ENCODE measurements around the gene CFAP20DC. TPM values are rescaled to one million over a fixed set of nuclear protein-coding genes. Genes with fewer than 3 reads are reported as not detected.

The CFAP20DC gene
- total RNA-seq, 5 donors from 2014 or later (not counting 1 experiment from before 2014, with no cell fraction given): 0.26 to 0.51 (median 0.28) TPM; not detected in 2

DNA sequence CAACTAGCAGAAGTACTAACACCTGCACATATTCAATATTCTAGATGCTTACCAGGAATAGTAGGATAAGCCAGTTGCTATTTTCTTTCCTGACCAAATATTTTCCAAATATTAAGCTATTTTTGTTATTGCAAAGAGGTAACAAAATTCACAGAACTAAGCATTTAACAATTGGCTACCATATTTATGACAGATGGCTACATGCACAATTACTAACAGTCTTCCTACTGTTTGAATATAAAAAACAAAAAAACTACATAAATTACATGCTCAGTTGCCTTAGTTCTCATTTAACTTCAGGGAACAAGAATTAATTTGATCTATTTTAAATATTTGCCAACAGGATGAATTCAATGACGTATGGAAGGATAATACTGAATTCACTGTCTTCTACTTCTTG is 36.2 kb downstream of the CFAP20DC start:
- Histone ChIP-seq H3K4me1 (ENCODE audit: control insufficient read depth in 1 of 2, extremely low read depth in 1 of 2, insufficient read depth in 2 of 2, low read length in 2 of 2) (no peaks in the 10 kb centered on the region), H3K27ac (ENCODE audit: low read length) (no peak overlapping the region), H3K27me3 (replicated peaks in 1 of 2; ENCODE audit: control insufficient read depth in 2 of 2, extremely low read depth in 1 of 2, insufficient read depth in 2 of 2, low read length in 1 of 2) (no peaks in the 10 kb centered on the region), H3K9me3 (no peaks in the 10 kb centered on the region), H3K36me3 (ENCODE audit: control insufficient read depth in 2 of 2, extremely low read depth in 1 of 2, insufficient read depth in 1 of 2, low read length in 1 of 2) (no peaks in the 10 kb centered on the region), H3K4me3 (ENCODE audit: control insufficient read depth in 1 of 2, extremely low read depth in 1 of 2, low read length in 1 of 2) (no peak overlapping the region)
- POLR2A ChIA-PET: no interaction called here
- Mint-ChIP-seq H3K9me3 (no peaks in the 10 kb centered on the region), H3K27ac (no peak overlapping the region), H3K4me3 (no peak overlapping the region), H3K4me1 (no peaks in the 10 kb centered on the region), H3K36me3 (no peaks in the 10 kb centered on the region), H3K27me3 (peaks cover 0 to 19% of the 10 kb centered on the region in 2 donors)
- CTCF ChIA-PET: interaction anchor here in 1 of 2 donors (0.6 kb wide), 1 partner anchor 1749 kb away, joined by 3 read pairs; no protein-coding TSS in a partner anchor
- ATAC-seq (replicated peaks in 1 of 4) (no peak), DNase-seq (no peak)
- WGBS (ENCODE audit: insufficient coverage): no CpG with 5 or more reads among the region's 1 CpG

DNA sequence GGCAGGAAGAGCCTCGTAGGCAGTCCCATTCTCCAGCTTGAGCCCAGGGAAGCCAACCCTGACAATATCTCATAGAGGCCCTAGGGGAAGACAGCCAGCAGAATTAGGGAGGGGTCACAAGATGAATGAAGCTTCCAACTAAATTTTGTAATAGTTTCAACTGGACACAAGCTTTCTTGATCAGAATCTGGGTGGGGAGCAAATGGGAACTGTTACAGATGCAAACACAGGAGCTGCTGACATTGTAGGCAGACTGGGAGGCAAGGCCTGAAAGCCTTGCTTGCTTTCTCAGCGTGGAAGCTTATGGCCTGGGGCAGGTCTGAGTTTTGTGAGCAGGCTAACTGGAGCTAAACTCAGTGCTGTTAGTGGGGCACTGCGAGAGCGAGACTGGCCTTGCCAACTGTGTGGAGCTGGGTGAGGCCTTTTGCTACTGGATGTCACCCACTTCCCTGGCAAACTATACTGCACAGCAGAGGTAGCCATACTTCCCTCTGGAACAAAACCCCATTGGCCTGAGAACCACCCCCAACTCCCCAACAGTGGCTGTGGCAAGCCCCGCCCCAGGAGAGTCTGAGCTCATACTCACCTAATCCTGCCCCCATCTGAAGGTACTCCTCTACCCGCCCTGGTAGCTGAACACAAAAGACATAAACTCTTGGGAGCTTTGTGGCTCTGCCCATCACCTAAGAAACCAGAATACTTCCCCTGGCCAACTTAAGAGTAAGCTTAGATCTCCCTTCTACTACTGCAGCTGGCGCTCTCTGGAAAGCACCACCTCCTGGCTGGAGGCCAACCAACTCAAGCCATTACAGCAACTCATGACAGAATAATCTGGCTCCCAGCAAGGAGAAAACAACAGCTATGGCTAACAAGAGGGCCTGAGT is 42.9 kb downstream of the CFAP20DC start:
- 87% methylated on average over 4 of the region's 7 CpGs for WGBS (ENCODE audit: insufficient coverage)
- ATAC-seq (replicated peaks in 1 of 4) (no peak), DNase-seq (no peak)
- no peak overlapping the region for H3K4me3 ChIP-seq (ENCODE audit: control insufficient read depth in 1 of 2, extremely low read depth in 1 of 2, low read length in 1 of 2)
- Mint-ChIP-seq H3K27me3 (peaks cover 3 to 25% of the 10 kb centered on the region in 2 donors), H3K4me3 (no peak overlapping the region), H3K36me3 (no peaks in the 10 kb centered on the region), H3K9me3 (no peaks in the 10 kb centered on the region), H3K4me1 (no peaks in the 10 kb centered on the region), H3K27ac (no peak overlapping the region)
- no peaks in the 10 kb centered on the region for H3K36me3 ChIP-seq (ENCODE audit: control insufficient read depth in 2 of 2, extremely low read depth in 1 of 2, insufficient read depth in 1 of 2, low read length in 1 of 2)
- H3K9me3 ChIP-seq: no peaks in the 10 kb centered on the region
- ChIA-PET POLR2A (no interaction called here), CTCF (no interaction called here)
- no peaks in the 10 kb centered on the region for H3K27me3 ChIP-seq (replicated peaks in 1 of 2; ENCODE audit: control insufficient read depth in 2 of 2, extremely low read depth in 1 of 2, insufficient read depth in 2 of 2, low read length in 1 of 2)
- no peaks in the 10 kb centered on the region for H3K4me1 ChIP-seq (ENCODE audit: control insufficient read depth in 1 of 2, extremely low read depth in 1 of 2, insufficient read depth in 2 of 2, low read length in 2 of 2)
- no peak overlapping the region for H3K27ac ChIP-seq (ENCODE audit: low read length)

DNA sequence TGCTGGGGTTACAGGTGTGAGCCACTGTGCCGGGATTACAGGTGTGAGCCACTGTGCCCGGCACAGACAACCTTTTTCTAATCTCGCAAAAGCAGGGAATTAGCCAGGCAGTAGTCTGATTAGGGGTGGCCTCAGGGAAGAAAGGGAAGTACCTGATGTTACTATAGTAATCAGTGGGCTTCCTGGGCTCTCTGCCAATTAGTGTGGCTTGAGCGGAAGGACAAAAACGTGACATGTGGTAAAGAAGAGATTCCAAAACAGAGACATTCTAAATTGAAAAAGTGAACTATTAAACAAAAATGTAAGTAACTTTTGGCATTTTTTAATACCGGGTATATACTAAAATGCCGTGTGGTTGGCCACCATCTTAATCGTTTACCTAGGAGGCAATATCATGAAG is 48.1 kb downstream of the CFAP20DC start:
- no peaks in the 10 kb centered on the region for H3K9me3 ChIP-seq
- no peaks in the 10 kb centered on the region for H3K4me1 ChIP-seq (ENCODE audit: control insufficient read depth in 1 of 2, extremely low read depth in 1 of 2, insufficient read depth in 2 of 2, low read length in 2 of 2)
- ChIA-PET POLR2A (no interaction called here), CTCF (no interaction called here)
- H3K36me3 ChIP-seq (ENCODE audit: control insufficient read depth in 2 of 2, extremely low read depth in 1 of 2, insufficient read depth in 1 of 2, low read length in 1 of 2): no peaks in the 10 kb centered on the region
- ATAC-seq (replicated peaks in 1 of 4): no peak
- H3K27me3 ChIP-seq (replicated peaks in 1 of 2; ENCODE audit: control insufficient read depth in 2 of 2, extremely low read depth in 1 of 2, insufficient read depth in 2 of 2, low read length in 1 of 2): no peaks in the 10 kb centered on the region
- Mint-ChIP-seq H3K27ac (no peak overlapping the region), H3K4me3 (no peak overlapping the region), H3K9me3 (no peaks in the 10 kb centered on the region), H3K27me3 (peaks cover 3 to 15% of the 10 kb centered on the region in 2 donors), H3K4me1 (peaks cover 0 to 4% (median 0%) of the 10 kb centered on the region in 3 donors), H3K36me3 (no peaks in the 10 kb centered on the region)
- no peak for DNase-seq
- H3K27ac ChIP-seq (ENCODE audit: low read length): no peak overlapping the region
- WGBS (ENCODE audit: insufficient coverage): 20% methylated on average over 1 of the region's 8 CpGs
- H3K4me3 ChIP-seq (ENCODE audit: control insufficient read depth in 1 of 2, extremely low read depth in 1 of 2, low read length in 1 of 2): no peak overlapping the region

DNA sequence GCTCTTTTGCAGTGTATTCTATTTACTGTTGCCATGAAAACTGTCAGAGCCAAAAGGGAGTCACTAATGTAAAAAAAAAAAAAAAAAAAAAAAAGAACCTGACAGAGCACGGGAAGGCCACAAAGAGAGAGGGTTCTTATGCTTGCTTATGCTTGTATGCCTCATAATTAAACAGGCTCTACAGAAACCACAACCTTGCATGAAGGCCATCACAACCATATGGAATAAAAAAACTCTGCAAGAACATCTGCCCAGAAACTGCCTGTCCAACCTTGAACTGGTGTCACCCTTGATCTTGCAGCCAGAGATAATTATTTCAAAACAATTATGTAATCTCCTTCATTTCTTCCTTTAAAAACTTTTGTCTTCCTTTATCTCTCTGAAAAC is 50.1 kb downstream of the CFAP20DC start:
- H3K27ac Mint-ChIP-seq: no peak overlapping the region

DNA sequence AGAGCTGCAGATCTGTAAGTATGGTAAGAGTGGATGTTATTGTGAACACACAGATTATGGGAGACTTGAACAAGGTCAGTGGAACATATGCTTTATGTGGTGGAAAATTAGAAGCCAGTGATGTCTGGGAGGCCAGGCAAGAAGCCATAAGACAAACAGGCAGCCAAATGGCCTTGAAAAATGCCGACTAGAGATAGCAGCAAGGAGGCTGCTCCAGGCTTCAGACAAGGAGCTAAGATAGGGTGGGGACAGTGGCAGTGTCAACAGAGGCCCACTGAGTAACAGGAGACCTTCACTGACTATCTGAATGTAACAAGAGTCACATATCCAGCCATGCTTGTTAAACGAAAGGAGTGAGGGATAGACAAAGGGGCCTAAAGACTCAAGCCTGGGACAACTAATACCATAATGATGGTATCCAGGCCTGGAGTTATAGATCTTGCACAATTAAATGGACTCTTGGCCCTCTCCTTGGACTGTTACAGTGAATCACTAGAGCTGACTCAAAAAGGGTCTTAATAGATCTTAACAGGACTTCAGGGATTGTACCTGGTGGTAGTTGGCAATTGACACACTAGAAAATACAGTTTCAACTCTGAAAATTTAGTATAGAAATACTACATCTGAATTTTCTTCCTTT is 50.6 kb downstream of the CFAP20DC start:
- Mint-ChIP-seq H3K9me3 (no peaks in the 10 kb centered on the region), H3K27ac (no peak overlapping the region), H3K27me3 (peaks cover 0 to 10% of the 10 kb centered on the region in 2 donors), H3K36me3 (no peaks in the 10 kb centered on the region), H3K4me3 (no peak overlapping the region), H3K4me1 (peaks cover 2 to 5% (median 4%) of the 10 kb centered on the region in 3 donors)
- Histone ChIP-seq H3K36me3 (ENCODE audit: control insufficient read depth in 2 of 2, extremely low read depth in 1 of 2, insufficient read depth in 1 of 2, low read length in 1 of 2) (no peaks in the 10 kb centered on the region), H3K9me3 (no peaks in the 10 kb centered on the region), H3K4me1 (ENCODE audit: control insufficient read depth in 1 of 2, extremely low read depth in 1 of 2, insufficient read depth in 2 of 2, low read length in 2 of 2) (no peaks in the 10 kb centered on the region), H3K27me3 (replicated peaks in 1 of 2; ENCODE audit: control insufficient read depth in 2 of 2, extremely low read depth in 1 of 2, insufficient read depth in 2 of 2, low read length in 1 of 2) (no peaks in the 10 kb centered on the region), H3K4me3 (ENCODE audit: control insufficient read depth in 1 of 2, extremely low read depth in 1 of 2, low read length in 1 of 2) (no peak overlapping the region), H3K27ac (ENCODE audit: low read length) (no peak overlapping the region)
- ChIA-PET CTCF (interaction anchor here in 1 of 2 donors (0.6 kb wide), 1 partner anchor 1843 kb away, joined by 4 read pairs; no protein-coding TSS in a partner anchor), POLR2A (no interaction called here)
- ATAC-seq (replicated peaks in 1 of 4) (no peak), DNase-seq (no peak)
- WGBS (ENCODE audit: insufficient coverage): 76% methylated on average over 2 of the region's 2 CpGs

More for the DNA sequence above, 50.1 kb downstream of the CFAP20DC start:
- no CpG with 5 or more reads among the region's 1 CpG for WGBS (ENCODE audit: insufficient coverage)
- Mint-ChIP-seq H3K9me3 (no peaks in the 10 kb centered on the region), H3K4me3 (no peak overlapping the region), H3K27me3 (peaks cover 0 to 10% of the 10 kb centered on the region in 2 donors), H3K4me1 (peaks cover 0 to 4% (median 3%) of the 10 kb centered on the region in 3 donors), H3K36me3 (no peaks in the 10 kb centered on the region)
- H3K9me3 ChIP-seq: no peaks in the 10 kb centered on the region
- ATAC-seq (replicated peaks in 1 of 4) (no peak), DNase-seq (no peak)
- H3K27me3 ChIP-seq (replicated peaks in 1 of 2; ENCODE audit: control insufficient read depth in 2 of 2, extremely low read depth in 1 of 2, insufficient read depth in 2 of 2, low read length in 1 of 2): no peaks in the 10 kb centered on the region
- H3K4me1 ChIP-seq (ENCODE audit: control insufficient read depth in 1 of 2, extremely low read depth in 1 of 2, insufficient read depth in 2 of 2, low read length in 2 of 2): no peaks in the 10 kb centered on the region
- no peaks in the 10 kb centered on the region for H3K36me3 ChIP-seq (ENCODE audit: control insufficient read depth in 2 of 2, extremely low read depth in 1 of 2, insufficient read depth in 1 of 2, low read length in 1 of 2)
- CTCF ChIA-PET: no interaction called here
- POLR2A ChIA-PET: no interaction called here
- no peak overlapping the region for H3K4me3 ChIP-seq (ENCODE audit: control insufficient read depth in 1 of 2, extremely low read depth in 1 of 2, low read length in 1 of 2)
- no peak overlapping the region for H3K27ac ChIP-seq (ENCODE audit: low read length)

DNA sequence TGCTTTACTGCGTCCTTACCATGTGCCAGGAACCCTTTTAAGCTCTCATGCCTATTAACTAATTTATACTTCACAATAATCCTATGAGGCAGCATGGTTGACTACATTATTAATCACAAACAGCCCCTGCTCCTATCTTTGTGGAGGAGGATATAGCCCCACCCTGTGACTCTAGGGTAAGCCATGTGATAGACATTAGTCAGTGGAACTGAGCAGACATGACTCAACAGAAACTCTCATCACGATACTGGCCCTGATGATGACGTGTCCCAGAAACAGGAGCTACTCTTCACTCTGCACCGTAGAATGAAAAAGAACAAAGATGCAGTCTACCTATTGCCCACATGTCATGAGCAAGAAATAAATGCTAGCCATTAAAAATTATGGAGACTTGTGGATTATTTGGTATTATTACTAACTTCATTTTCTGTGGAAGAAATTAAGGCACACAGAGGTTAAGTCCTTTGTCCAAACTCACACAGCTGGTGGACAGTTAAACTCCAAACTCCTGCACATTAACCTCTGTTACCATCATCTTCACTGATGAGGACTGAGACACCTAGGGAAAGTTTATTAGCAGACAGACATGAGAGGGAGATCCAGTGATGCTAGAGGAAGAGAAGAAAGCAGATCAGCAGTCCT is 51.2 kb downstream of the CFAP20DC start:
- CTCF ChIA-PET: interaction anchor here in 1 of 2 donors (0.6 to 1.5 kb wide), 2 partner anchors 40 to 1844 kb away, joined by 4 to 5 read pairs; no protein-coding TSS in a partner anchor

More for the DNA sequence above, 51.2 kb downstream of the CFAP20DC start:
- no CpG with 5 or more reads among the region's 4 CpGs for WGBS (ENCODE audit: insufficient coverage)
- H3K4me1 Mint-ChIP-seq: peaks cover 2 to 5% (median 4%) of the 10 kb centered on the region in 3 donors
- H3K4me1 ChIP-seq (ENCODE audit: control insufficient read depth in 1 of 2, extremely low read depth in 1 of 2, insufficient read depth in 2 of 2, low read length in 2 of 2): no peaks in the 10 kb centered on the region
- H3K36me3 ChIP-seq (ENCODE audit: control insufficient read depth in 2 of 2, extremely low read depth in 1 of 2, insufficient read depth in 1 of 2, low read length in 1 of 2): no peaks in the 10 kb centered on the region
- H3K27me3 ChIP-seq (replicated peaks in 1 of 2; ENCODE audit: control insufficient read depth in 2 of 2, extremely low read depth in 1 of 2, insufficient read depth in 2 of 2, low read length in 1 of 2): no peaks in the 10 kb centered on the region
- POLR2A ChIA-PET: no interaction called here
- no peak overlapping the region for H3K27ac ChIP-seq (ENCODE audit: low read length)
- no peaks in the 10 kb centered on the region for H3K36me3 Mint-ChIP-seq
- H3K9me3 ChIP-seq: no peaks in the 10 kb centered on the region
- no peak overlapping the region for H3K27ac Mint-ChIP-seq
- no peak for ATAC-seq (replicated peaks in 1 of 4)
- no peak overlapping the region for H3K4me3 Mint-ChIP-seq
- no peak overlapping the region for H3K4me3 ChIP-seq (ENCODE audit: control insufficient read depth in 1 of 2, extremely low read depth in 1 of 2, low read length in 1 of 2)
- peaks cover 0 to under 1% (median 0%) of the 10 kb centered on the region in 3 donors for H3K9me3 Mint-ChIP-seq
- no peak for DNase-seq
- H3K27me3 Mint-ChIP-seq: peaks cover 0 to 7% of the 10 kb centered on the region in 2 donors
